SH-SY5Y (cell line): ENCODE measurements around the gene CLCNKA.

Source experiments
- GATA2 ChIP-seq: IDR thresholded peaks from 2 replicates; pipeline ENCODE4 v1.6.1; 2011; ENCODE audit warnings: mild to moderate bottlenecking, low read depth, low read length
- GATA3 ChIP-seq: IDR thresholded peaks from 2 replicates; pipeline ENCODE4 v1.6.1; 2011; ENCODE audit warnings: low read depth, mild to moderate bottlenecking, low read length, moderate library complexity

The CLCNKA gene

GRCh38 chr1:16065269-16065576 is 43.4 kb downstream of the CLCNKA start:
- TF ChIP-seq GATA3 (no peak), GATA2 (no peak)

GRCh38 chr1:16066245-16066644 is 44.4 kb downstream of the CLCNKA start:
- TF ChIP-seq GATA2 (no peak), GATA3 (no peak)

GRCh38 chr1:16067127-16067768 is 45.4 kb downstream of the CLCNKA start:
- TF ChIP-seq GATA3: no peak
- no peak for TF ChIP-seq GATA2

GRCh38 chr1:16067933-16068332 is 46.1 kb downstream of the CLCNKA start:
- TF ChIP-seq GATA3 (no peak), GATA2 (no peak)

- TF ChIP-seq GATA2 (no peak), GATA3 (no peak)
Observed at GRCh38 chr1:16068356-16069270, 46.8 kb downstream of the CLCNKA start.

- no peak for TF ChIP-seq GATA2
- no peak for TF ChIP-seq GATA3
Observed at GRCh38 chr1:16070640-16071355, 49.0 kb downstream of the CLCNKA start.

GRCh38 chr1:16071614-16072013 is 49.8 kb downstream of the CLCNKA start:
- TF ChIP-seq GATA3 (no peak), GATA2 (no peak)

- TF ChIP-seq GATA3 (no peak), GATA2 (no peak)
Observed at GRCh38 chr1:16072095-16072494, 50.3 kb downstream of the CLCNKA start.

- TF ChIP-seq GATA3: no peak
- TF ChIP-seq GATA2: no peak
Observed at GRCh38 chr1:16072616-16073484, 51.0 kb downstream of the CLCNKA start.

- no peak for TF ChIP-seq GATA3
- TF ChIP-seq GATA2: no peak
Observed at GRCh38 chr1:16073490-16074119, 51.8 kb downstream of the CLCNKA start, which contains the start of gene FAM131C. TSS of gene FAM131C (minus strand) at chr1:16073651. CDS start at chr1:16073442, 209 bp downstream.

- TF ChIP-seq GATA2 (no peak), GATA3 (no peak)
Observed at GRCh38 chr1:16074217-16074616, 52.4 kb downstream of the CLCNKA start.

- TF ChIP-seq GATA2: no peak
- no peak for TF ChIP-seq GATA3
Observed at GRCh38 chr1:16075337-16076030, 53.6 kb downstream of the CLCNKA start.

GRCh38 chr1:16076031-16076864 is 54.4 kb downstream of the CLCNKA start:
- TF ChIP-seq GATA3: no peak
- no peak for TF ChIP-seq GATA2
